ENCODE results near the gene DGUOK.
"Not testable (repeated sequence)": the region's sequence is repeated elsewhere in the genome, so short reads cannot be mapped to it uniquely, and the experiment has no call there.

DGUOK gene

GRCh38 chr2:73926493-73927327, at the start of gene DGUOK:
DGUOK (plus strand) TSS chr2:73926880; CDS start chr2:73926911, 31 bp downstream.
- DNase-seq (ENCODE audit: low read depth): peak; percentile 98

GRCh38 chr2:73877071-73877802, 49.4 kb upstream of the DGUOK start:
- DNase-seq (ENCODE audit: low read depth): no peak

GRCh38 chr2:73877984-73878383, 48.7 kb upstream of the DGUOK start:
- not testable (repeated sequence) for DNase-seq (ENCODE audit: low read depth)

- no peak for DNase-seq (ENCODE audit: low read depth)
Measured at GRCh38 chr2:73885406-73885805, 41.3 kb upstream of the DGUOK start.

GRCh38 chr2:73886357-73886756, 40.3 kb upstream of the DGUOK start:
- no peak for DNase-seq (ENCODE audit: low read depth)

GRCh38 chr2:73887596-73888353, 38.9 kb upstream of the DGUOK start:
- not testable (repeated sequence) for DNase-seq (ENCODE audit: low read depth)

- DNase-seq (ENCODE audit: low read depth): no peak
Measured at GRCh38 chr2:73888388-73888787, 38.3 kb upstream of the DGUOK start.

- no peak for DNase-seq (ENCODE audit: low read depth)
Measured at GRCh38 chr2:73889206-73889605, 37.5 kb upstream of the DGUOK start.

GRCh38 chr2:73890301-73891092, 36.2 kb upstream of the DGUOK start:
- DNase-seq (ENCODE audit: low read depth): no peak

GRCh38 chr2:73891276-73891901, 35.3 kb upstream of the DGUOK start:
- no peak for DNase-seq (ENCODE audit: low read depth)

- no peak for DNase-seq (ENCODE audit: low read depth)
Measured at GRCh38 chr2:73892631-73893329, 33.9 kb upstream of the DGUOK start, which contains the start of gene ACTG2. ACTG2 (plus strand) TSS chr2:73893008; CDS start chr2:73901312, 8,304 bp downstream.

- DNase-seq (ENCODE audit: low read depth): no peak
Measured at GRCh38 chr2:73893764-73894474, 32.8 kb upstream of the DGUOK start.

GRCh38 chr2:73894475-73894850, 32.2 kb upstream of the DGUOK start:
- no peak for DNase-seq (ENCODE audit: low read depth)

- DNase-seq (ENCODE audit: low read depth): no peak
Measured at GRCh38 chr2:73894877-73895276, 31.8 kb upstream of the DGUOK start.

- DNase-seq (ENCODE audit: low read depth): no peak
Measured at GRCh38 chr2:73895473-73895872, 31.2 kb upstream of the DGUOK start.

GRCh38 chr2:73896362-73897239, 30.1 kb upstream of the DGUOK start:
- no peak for DNase-seq (ENCODE audit: low read depth)

GRCh38 chr2:73897240-73897583, 29.5 kb upstream of the DGUOK start:
- DNase-seq (ENCODE audit: low read depth): no peak

GRCh38 chr2:73897934-73898333, 28.7 kb upstream of the DGUOK start:
- DNase-seq (ENCODE audit: low read depth): no peak

- no peak for DNase-seq (ENCODE audit: low read depth)
Measured at GRCh38 chr2:73899801-73900336, 26.8 kb upstream of the DGUOK start.
